Lung (tissue), 12 donors: ENCODE measurements around the gene CMIP. TPM values are rescaled to one million over a fixed set of nuclear protein-coding genes. Genes with fewer than 3 reads are reported as not detected.
A peak's percentile ranks its signal among the peaks of the same experiment; 100 is the strongest.

ENCODE experiments used
- ATAC-seq: fragments of 200-7000 bp; cut with Tn5 transposase; one replicate; pipeline ENCODE4 v1.9.1; 2020; ENCODE audit warnings: moderate number of reproducible peaks; ENCODE audit not compliant: insufficient read depth, low FRiP score
- DNase-seq, 3 donors: peaks; one replicate each; pipeline ENCODE4 v3.0.0-alpha.2; 2013 to 2017
- H3K27ac ChIP-seq, 2 donors: one replicate each; pipeline ENCODE4 v1.5.1; 2013; ENCODE audit warnings: mild to moderate bottlenecking in 2 of 2, moderate library complexity in 2 of 2, control low read depth in 1 of 2, inconsistent platforms in 1 of 2, low read depth in 1 of 2, low read length in 1 of 2
- H3K27me3 ChIP-seq, 3 donors: one replicate each; pipeline ENCODE4 v1.5.1; 2013; ENCODE audit warnings: low read length in 2 of 3; ENCODE audit not compliant: control insufficient read depth in 3 of 3, insufficient read depth in 3 of 3
- H3K36me3 ChIP-seq, 4 donors: one replicate each; pipeline ENCODE4 v1.5.1; 2013; ENCODE audit warnings: low read length in 4 of 4, mild to moderate bottlenecking in 1 of 4, moderate library complexity in 1 of 4; ENCODE audit not compliant: control insufficient read depth in 4 of 4, insufficient read depth in 4 of 4
- H3K4me1 ChIP-seq, 5 donors: one replicate each; pipeline ENCODE4 v1.5.1; 2013; ENCODE audit warnings: low read length in 5 of 5, mild to moderate bottlenecking in 2 of 5, moderate library complexity in 1 of 5; ENCODE audit not compliant: control insufficient read depth in 5 of 5, insufficient read depth in 5 of 5
- H3K4me3 ChIP-seq: one replicate; pipeline ENCODE4 v1.5.1; 2013; ENCODE audit warnings: mild to moderate bottlenecking, control low read depth, moderate library complexity
- H3K9ac ChIP-seq, 2 donors: one replicate each; pipeline ENCODE4 v1.5.1; 2013; ENCODE audit warnings: low read length in 2 of 2, control low read depth in 1 of 2; ENCODE audit not compliant: insufficient read depth in 1 of 2
- H3K9me3 ChIP-seq, 4 donors: one replicate each; pipeline ENCODE4 v1.5.1; 2013; ENCODE audit warnings: low read length in 3 of 4, mild to moderate bottlenecking in 1 of 4, moderate library complexity in 1 of 4; ENCODE audit not compliant: control insufficient read depth in 4 of 4, insufficient read depth in 3 of 4
- CTCF ChIP-seq: IDR thresholded peaks from 2 replicates; pipeline ENCODE4 v1.5.1; 2012; ENCODE audit warnings: mild to moderate bottlenecking; ENCODE audit errors: control extremely low read depth, extremely low read depth
- WGBS, 2 donors: extraction: QIAGEN DNeasy Blood & Tissue Kit; methylation state at CpG; one replicate each; pipeline ENCODE4 v1.1.7; 2013; 5-methylcytosine and 5-hydroxymethylcytosine counted together
- polyA plus RNA-seq, 2 donors: library from polyadenylated mRNA; stranded (reverse); fragments of 200-250 nt; gene quantifications; one replicate each; pipeline ENCODE4 v1.2.1, GENCODE V29; 2013
- total RNA-seq, 2 donors: library from RNA; depleted of rRNA in 1 of 2; stranded (reverse); fragments of >200 nt in 1 of 2; gene quantifications; one replicate each; pipeline ENCODE4 v1.2.1, GENCODE V29; 2014 to 2021
- donor health status: control.
- donor health status: control.
- donor health status: Bipolar disorder and iron deficiency.
- donor health status: healthy.
- donor health status: DM: yes; HTN: yes; CAD: no.

CMIP gene
- total and polyA plus RNA-seq, 4 donors = 11.8 to 80.5 (median 48.6) TPM

GRCh38 chr16:81477697-81478693 lies 33.4 kb downstream of the CMIP start:
- WGBS, 2 donors = 59 to 74% methylated on average over 19 of the region's 19 CpGs
- H3K9ac ChIP-seq = no peak overlapping the region
- peak overlapping the region in 1 of 2 donors; percentile 48 for H3K27ac ChIP-seq
- TF ChIP-seq CTCF = no peak
- no peak for DNase-seq
- no peak overlapping the region for H3K4me3 ChIP-seq
- no peaks in the 10 kb centered on the region for H3K9me3 ChIP-seq
- ATAC-seq = no peak
- H3K36me3 ChIP-seq = peaks cover 0 to 3% (median 0%) of the 10 kb centered on the region in 4 donors
- H3K27me3 ChIP-seq = no peaks in the 10 kb centered on the region
- peaks cover 0 to 50% (median 13%) of the 10 kb centered on the region in 5 donors for H3K4me1 ChIP-seq

- ATAC-seq (peak; percentile 45), DNase-seq (peak; percentile 18 to 58 (median 36))
- Histone ChIP-seq H3K9ac (no peak overlapping the region), H3K36me3 (peaks cover 0 to under 1% (median 0%) of the 10 kb centered on the region in 4 donors), H3K4me3 (no peak overlapping the region), H3K9me3 (no peaks in the 10 kb centered on the region), H3K27ac (peak overlapping the region in 1 of 2 donors; percentile 48), H3K4me1 (peaks cover 0 to 48% (median 11%) of the 10 kb centered on the region in 5 donors), H3K27me3 (no peaks in the 10 kb centered on the region)
- no peak for TF ChIP-seq CTCF
- 8 to 25% methylated on average over 13 of the region's 13 CpGs for WGBS, 2 donors
These were observed 34.4 kb downstream of the CMIP start for GRCh38 chr16:81478876-81479511.

- ATAC-seq = no peak
- H3K27ac ChIP-seq = peak overlapping the region in 1 of 2 donors; percentile 67
- H3K27me3 ChIP-seq = no peaks in the 10 kb centered on the region
- no peak overlapping the region for H3K9ac ChIP-seq
- no peaks in the 10 kb centered on the region for H3K9me3 ChIP-seq
- H3K4me3 ChIP-seq = no peak overlapping the region
- no peak for DNase-seq
- H3K4me1 ChIP-seq = peaks cover 0 to 44% (median 8%) of the 10 kb centered on the region in 5 donors
- TF ChIP-seq CTCF = no peak
- 64 to 80% methylated on average over 9 of the region's 9 CpGs for WGBS, 2 donors
- no peaks in the 10 kb centered on the region for H3K36me3 ChIP-seq
These were observed 36.1 kb downstream of the CMIP start for GRCh38 chr16:81480606-81481206.
